ENCODE data around the gene AUH. TPM values are rescaled to one million over a fixed set of nuclear protein-coding genes. Genes with fewer than 3 reads are reported as not detected.
A peak's percentile ranks its signal among the peaks of the same experiment; 100 is the strongest.

Gene AUH
- total RNA-seq, 1 experiment from 2014 or later: 29.0 TPM

DNA sequence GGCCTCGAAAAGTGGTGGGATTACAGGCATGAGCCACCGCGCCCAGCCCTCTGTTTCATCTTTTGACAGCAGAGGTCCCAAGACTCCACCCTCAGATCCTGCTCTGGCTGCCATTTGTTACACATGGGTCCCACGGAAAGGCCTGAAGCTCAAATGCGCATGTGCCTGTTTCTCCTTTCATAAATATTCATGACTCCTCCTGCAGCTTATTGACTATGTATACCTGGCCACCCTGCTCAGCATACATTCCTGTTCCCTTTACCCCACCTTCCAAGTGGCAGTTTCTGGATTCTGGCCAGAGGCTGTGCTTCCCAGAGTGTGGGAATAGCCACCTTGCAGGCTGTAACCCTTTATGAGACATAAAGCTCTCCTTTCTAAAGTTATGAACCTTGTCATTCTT lies 46.5 kb downstream of the AUH start:
- ChIA-PET POLR2A (interaction anchor here (0.9 kb wide), 1 partner anchor 185 kb away, joined by 3 read pairs; no protein-coding TSS in a partner anchor), RAD21 (ENCODE audit: low non-redundant PET in 1 of 2, low total read pairs in 2 of 2, uncharacterized antibody in 2 of 2, unreplicated experiment in 2 of 2) (no interaction called here), CTCF (no interaction called here)
- H3K27me3 ChIP-seq (ENCODE audit: insufficient read depth, low read length): no peaks in the 10 kb centered on the region
- ATAC-seq (no peak), DNase-seq (ENCODE audit: low read depth, low spot score) (no peak)
- H3K4me2 ChIP-seq (ENCODE audit: low read length): no peak overlapping the region
- no peak overlapping the region for H3K9ac ChIP-seq (ENCODE audit: low read length)
- H3K4me1 ChIP-seq (ENCODE audit: control insufficient read depth in 1 of 2, insufficient read depth in 2 of 2, low read length in 2 of 2): peaks cover 24 to 45% of the 10 kb centered on the region in 2 experiments
- no TSS peak for BruUV-seq (replicated peaks)
- no peaks in the 10 kb centered on the region for H3K9me3 ChIP-seq (ENCODE audit: control insufficient read depth in 1 of 2, insufficient read depth in 1 of 2, low read depth in 1 of 2, low read length in 2 of 2)
- intact Hi-C loops (cut with micrococcal nuclease): no loop called here
- no peak overlapping the region for H3K4me3 ChIP-seq (replicated peaks in 1 of 2; ENCODE audit: low read depth in 1 of 2, low read length in 2 of 2)
- H3K79me2 ChIP-seq (ENCODE audit: insufficient read depth, low read length): no peaks in the 10 kb centered on the region; the same call in 1 of the 2 replicates
- no peak overlapping the region for H2AFZ ChIP-seq (ENCODE audit: low read depth, low read length, poor library complexity, severe bottlenecking)
- TF ChIP-seq CEBPB (IDR thresholded peaks at IDR 0.05; ENCODE audit: low read depth) (no peak), TCF7L2 (IDR thresholded peaks at IDR 0.05; ENCODE audit: borderline replicate concordance, extremely low read depth, insufficient read depth, insufficient read length) (no peak), EZH2phosphoT487 (IDR thresholded peaks at IDR 0.05; ENCODE audit: borderline replicate concordance) (no peak)
- no peaks in the 10 kb centered on the region for H4K20me1 ChIP-seq (ENCODE audit: insufficient read depth)
- no peaks in the 10 kb centered on the region for H3K36me3 ChIP-seq (ENCODE audit: control insufficient read depth in 1 of 2, insufficient read depth in 2 of 2, low read length in 2 of 2)
- H3K27ac ChIP-seq (ENCODE audit: low read depth, low read length): no peak overlapping the region
- H3K9me2 ChIP-seq (ENCODE audit: insufficient read depth): no peaks in the 10 kb centered on the region

DNA sequence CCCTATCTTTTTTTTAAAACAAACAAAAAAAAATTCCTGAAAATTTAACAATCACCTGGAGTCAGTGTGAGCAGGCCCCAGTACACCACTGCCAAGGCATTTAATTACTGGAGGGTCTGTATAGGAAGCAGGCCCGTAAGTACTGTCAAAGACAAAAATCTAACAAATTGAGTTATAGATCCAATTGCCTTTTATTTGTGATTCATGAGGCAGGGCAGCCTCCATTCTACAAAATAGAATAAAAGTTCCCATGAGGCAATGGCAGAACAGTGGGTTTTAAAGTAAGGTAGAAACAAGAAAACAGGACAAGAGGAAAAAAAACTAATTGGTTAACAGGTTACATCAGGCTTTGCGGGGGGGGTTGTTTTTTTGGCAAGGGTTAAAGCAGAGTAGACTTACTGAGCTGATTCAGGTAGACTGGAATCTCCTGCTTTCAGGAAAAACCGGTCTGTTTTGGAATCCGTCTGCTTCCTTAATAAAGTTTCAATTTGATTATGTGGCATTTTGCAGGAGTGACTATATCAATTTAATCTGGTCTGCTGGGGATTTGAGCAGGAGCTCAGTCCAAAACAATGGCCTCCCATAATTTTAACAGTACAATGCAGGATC lies 48.9 kb downstream of the AUH start:
- no peaks in the 10 kb centered on the region; the same call in 1 of the 2 replicates for H3K79me2 ChIP-seq (ENCODE audit: insufficient read depth, low read length)
- peak overlapping the region in 1 of 2 experiments; percentile 37; a peak in 2 of 4 replicates for H3K4me3 ChIP-seq (replicated peaks in 1 of 2; ENCODE audit: low read depth in 1 of 2, low read length in 2 of 2)
- intact Hi-C loops (cut with micrococcal nuclease): no loop called here
- ChIA-PET POLR2A (interaction anchor here (0.7 kb wide), 1 partner anchor 115 kb away, joined by 3 read pairs; no protein-coding TSS in a partner anchor), RAD21 (ENCODE audit: low non-redundant PET in 1 of 2, low total read pairs in 2 of 2, uncharacterized antibody in 2 of 2, unreplicated experiment in 2 of 2) (no interaction called here), CTCF (no interaction called here)
- H3K9me2 ChIP-seq (ENCODE audit: insufficient read depth): no peaks in the 10 kb centered on the region
- no peaks in the 10 kb centered on the region for H4K20me1 ChIP-seq (ENCODE audit: insufficient read depth)
- DNase-seq (ENCODE audit: low read depth, low spot score): peak; percentile 77
- H3K4me2 ChIP-seq (ENCODE audit: low read length): peak overlapping the region; percentile 67
- no TSS peak for BruUV-seq (replicated peaks)
- no peaks in the 10 kb centered on the region for H3K36me3 ChIP-seq (ENCODE audit: control insufficient read depth in 1 of 2, insufficient read depth in 2 of 2, low read length in 2 of 2)
- peak overlapping the region; percentile 28 for H3K9ac ChIP-seq (ENCODE audit: low read length)
- no peak overlapping the region for H2AFZ ChIP-seq (ENCODE audit: low read depth, low read length, poor library complexity, severe bottlenecking)
- ATAC-seq: peak; percentile 77
- H3K4me1 ChIP-seq (ENCODE audit: control insufficient read depth in 1 of 2, insufficient read depth in 2 of 2, low read length in 2 of 2): peaks cover 24 to 51% of the 10 kb centered on the region in 2 experiments
- peak overlapping the region; percentile 57 for H3K27ac ChIP-seq (ENCODE audit: low read depth, low read length)
- H3K9me3 ChIP-seq (ENCODE audit: control insufficient read depth in 1 of 2, insufficient read depth in 1 of 2, low read depth in 1 of 2, low read length in 2 of 2): no peaks in the 10 kb centered on the region
- H3K27me3 ChIP-seq (ENCODE audit: insufficient read depth, low read length): no peaks in the 10 kb centered on the region
- TF ChIP-seq ELF1 (IDR thresholded peaks at IDR 0.05; ENCODE audit: borderline replicate concordance, low read depth) (peak; percentile 8; the same call in 1 of the 2 replicates), POLR2AphosphoS5 (IDR thresholded peaks at IDR 0.05; ENCODE audit: low read depth, low read length) (peak; percentile 54; the same call in 1 of the 2 replicates), CEBPB (IDR thresholded peaks at IDR 0.05; ENCODE audit: low read depth) (peak; percentile 84), SP1 (IDR thresholded peaks at IDR 0.05; ENCODE audit: low read depth) (peak; percentile 93), YY1 (IDR thresholded peaks at IDR 0.05; ENCODE audit: extremely low read depth, insufficient replicate concordance, low read depth, low read length) (no peak), POLR2A (IDR thresholded peaks at IDR 0.05; ENCODE audit: borderline replicate concordance, extremely low read depth, insufficient read depth, insufficient read length) (no peak), EZH2 (IDR thresholded peaks at IDR 0.05) (no peak), ZFX (IDR thresholded peaks at IDR 0.05) (no peak), ZNF274 (IDR thresholded peaks at IDR 0.05; ENCODE audit: low read depth, low read length) (no peak), FOSL1 (IDR thresholded peaks at IDR 0.05; ENCODE audit: low read depth) (peak; percentile 79), TCF7L2 (IDR thresholded peaks at IDR 0.05; ENCODE audit: borderline replicate concordance, extremely low read depth, insufficient read depth, insufficient read length) (no peak), RAD21 (IDR thresholded peaks at IDR 0.05; ENCODE audit: low read depth) (no peak; the same call in 1 of the 2 replicates), EZH2phosphoT487 (IDR thresholded peaks at IDR 0.05; ENCODE audit: borderline replicate concordance) (no peak), JUND (IDR thresholded peaks at IDR 0.05) (peak; percentile 89)
- TF ChIP-seq, protein P1, sequence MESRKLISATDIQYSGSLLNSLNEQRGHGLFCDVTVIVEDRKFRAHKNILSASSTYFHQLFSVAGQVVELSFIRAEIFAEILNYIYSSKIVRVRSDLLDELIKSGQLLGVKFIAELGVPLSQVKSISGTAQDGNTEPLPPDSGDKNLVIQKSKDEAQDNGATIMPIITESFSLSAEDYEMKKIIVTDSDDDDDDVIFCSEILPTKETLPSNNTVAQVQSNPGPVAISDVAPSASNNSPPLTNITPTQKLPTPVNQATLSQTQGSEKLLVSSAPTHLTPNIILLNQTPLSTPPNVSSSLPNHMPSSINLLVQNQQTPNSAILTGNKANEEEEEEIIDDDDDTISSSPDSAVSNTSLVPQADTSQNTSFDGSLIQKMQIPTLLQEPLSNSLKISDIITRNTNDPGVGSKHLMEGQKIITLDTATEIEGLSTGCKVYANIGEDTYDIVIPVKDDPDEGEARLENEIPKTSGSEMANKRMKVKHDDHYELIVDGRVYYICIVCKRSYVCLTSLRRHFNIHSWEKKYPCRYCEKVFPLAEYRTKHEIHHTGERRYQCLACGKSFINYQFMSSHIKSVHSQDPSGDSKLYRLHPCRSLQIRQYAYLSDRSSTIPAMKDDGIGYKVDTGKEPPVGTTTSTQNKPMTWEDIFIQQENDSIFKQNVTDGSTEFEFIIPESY (IDR thresholded peaks at IDR 0.05; ENCODE audit: extremely low read depth, insufficient replicate concordance, low read length): no peak
- TF ChIP-seq, protein P2, sequence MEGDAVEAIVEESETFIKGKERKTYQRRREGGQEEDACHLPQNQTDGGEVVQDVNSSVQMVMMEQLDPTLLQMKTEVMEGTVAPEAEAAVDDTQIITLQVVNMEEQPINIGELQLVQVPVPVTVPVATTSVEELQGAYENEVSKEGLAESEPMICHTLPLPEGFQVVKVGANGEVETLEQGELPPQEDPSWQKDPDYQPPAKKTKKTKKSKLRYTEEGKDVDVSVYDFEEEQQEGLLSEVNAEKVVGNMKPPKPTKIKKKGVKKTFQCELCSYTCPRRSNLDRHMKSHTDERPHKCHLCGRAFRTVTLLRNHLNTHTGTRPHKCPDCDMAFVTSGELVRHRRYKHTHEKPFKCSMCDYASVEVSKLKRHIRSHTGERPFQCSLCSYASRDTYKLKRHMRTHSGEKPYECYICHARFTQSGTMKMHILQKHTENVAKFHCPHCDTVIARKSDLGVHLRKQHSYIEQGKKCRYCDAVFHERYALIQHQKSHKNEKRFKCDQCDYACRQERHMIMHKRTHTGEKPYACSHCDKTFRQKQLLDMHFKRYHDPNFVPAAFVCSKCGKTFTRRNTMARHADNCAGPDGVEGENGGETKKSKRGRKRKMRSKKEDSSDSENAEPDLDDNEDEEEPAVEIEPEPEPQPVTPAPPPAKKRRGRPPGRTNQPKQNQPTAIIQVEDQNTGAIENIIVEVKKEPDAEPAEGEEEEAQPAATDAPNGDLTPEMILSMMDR (IDR thresholded peaks at IDR 0.05 in 2 of 3, conservative IDR thresholded peaks at IDR 0.05 in 1 of 3; ENCODE audit: borderline replicate concordance in 1 of 3, insufficient read depth in 1 of 3, low read depth in 2 of 3, low read length in 2 of 3): no peak

Measured in HCT116 (cell line).